ENCODE data around the gene WAS.
"Not testable (repeated sequence)": the region's sequence is repeated elsewhere in the genome, so short reads cannot be mapped to it uniquely, and the experiment has no call there.

GRCh38 chrX:48691746-48692145, 8.1 kb downstream of the WAS start:
- TF ChIP-seq CTCF (IDR thresholded peaks at IDR 0.05); ZFX (IDR thresholded peaks at IDR 0.05; ENCODE audit: borderline replicate concordance): not testable (repeated sequence)

Measured in 22Rv1 (cell line).